ENCODE results near the gene DYNC1I1. TPM values are rescaled to one million over a fixed set of nuclear protein-coding genes. Genes with fewer than 3 reads are reported as not detected.

The DYNC1I1 gene
- total and polyA plus RNA-seq, 2 experiments from 2014 or later = 0.53 to 1.4 TPM

DNA sequence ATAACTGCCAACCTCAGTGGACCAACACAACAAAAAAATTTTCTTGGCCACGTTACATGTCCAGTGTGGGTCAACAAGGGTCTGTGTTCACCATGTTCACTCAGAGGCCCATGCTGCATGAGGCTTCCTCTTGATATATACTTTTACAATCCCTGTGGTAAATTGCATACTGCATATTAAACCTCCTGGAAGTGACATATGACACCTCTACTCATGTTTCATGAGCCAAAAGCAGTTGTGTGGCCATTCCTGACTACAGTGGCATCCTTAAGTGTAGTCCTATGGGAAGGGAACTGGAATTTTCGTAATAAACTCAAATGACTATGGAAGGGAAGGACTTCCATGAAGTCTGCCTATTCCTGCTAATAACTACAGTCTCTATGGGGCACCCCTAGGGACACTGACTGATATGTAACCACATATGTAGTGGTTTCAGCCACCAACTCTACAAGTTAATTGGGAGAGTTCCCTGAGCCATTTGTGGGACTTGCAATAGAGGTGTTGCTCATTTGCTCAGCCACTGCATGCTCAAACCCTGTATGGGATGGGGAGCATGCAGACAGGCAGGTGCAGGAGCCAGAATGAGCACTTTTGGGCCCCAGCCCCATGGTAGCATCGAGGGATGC is 9.7 kb downstream of the DYNC1I1 start:
- no peak for DNase-seq
- Histone ChIP-seq H4K20me1 (ENCODE audit: insufficient read depth) (no peaks in the 10 kb centered on the region), H2AFZ (no peak overlapping the region), H3K4me3 (no peak overlapping the region), H3F3A (ENCODE audit: insufficient read depth) (no peaks in the 10 kb centered on the region), H3K9ac (no peak overlapping the region), H3K79me2 (ENCODE audit: insufficient read depth) (no peaks in the 10 kb centered on the region), H3K9me2 (ENCODE audit: insufficient read depth) (no peaks in the 10 kb centered on the region), H3K9me3 (ENCODE audit: low read depth) (no peaks in the 10 kb centered on the region), H3K4me1 (ENCODE audit: insufficient read depth) (no peaks in the 10 kb centered on the region), H3K27ac (no peak overlapping the region), H3K27me3 (replicated peaks; ENCODE audit: insufficient read depth) (no peaks in the 10 kb centered on the region), H3K4me2 (ENCODE audit: unreplicated experiment) (no peak overlapping the region), H3K36me3 (ENCODE audit: low read depth) (no peaks in the 10 kb centered on the region)
- 26 to 28% methylated on average over 3 of the region's 3 CpGs for WGBS, 2 experiments (ENCODE audit: low coverage in 1 of 2, low lambda C conversion rate in 2 of 2, missing lambda C conversion rate in 2 of 2)
- in situ Hi-C loops (cut with MboI) = no loop called here
- TF ChIP-seq EZH2 (IDR thresholded peaks at IDR 0.05; ENCODE audit: insufficient read depth, poor library complexity, severe bottlenecking) (no peak), EZH2phosphoT487 (IDR thresholded peaks at IDR 0.05; ENCODE audit: insufficient read depth, low read depth) (no peak)

- no peaks in the 10 kb centered on the region for H4K20me1 ChIP-seq (ENCODE audit: insufficient read depth)
- H3K9ac ChIP-seq = no peak overlapping the region
- H3K27ac ChIP-seq = no peak overlapping the region
- no peak for DNase-seq
- no peaks in the 10 kb centered on the region for H3K36me3 ChIP-seq (ENCODE audit: low read depth)
- no peaks in the 10 kb centered on the region for H3K27me3 ChIP-seq (replicated peaks; ENCODE audit: insufficient read depth)
- H3K4me2 ChIP-seq (ENCODE audit: unreplicated experiment) = no peak overlapping the region
- no peaks in the 10 kb centered on the region for H3K4me1 ChIP-seq (ENCODE audit: insufficient read depth)
- no peaks in the 10 kb centered on the region for H3K79me2 ChIP-seq (ENCODE audit: insufficient read depth)
- no peaks in the 10 kb centered on the region for H3F3A ChIP-seq (ENCODE audit: insufficient read depth)
- no peaks in the 10 kb centered on the region for H3K9me3 ChIP-seq (ENCODE audit: low read depth)
- TF ChIP-seq EZH2 (IDR thresholded peaks at IDR 0.05; ENCODE audit: insufficient read depth, poor library complexity, severe bottlenecking) (no peak), EZH2phosphoT487 (IDR thresholded peaks at IDR 0.05; ENCODE audit: insufficient read depth, low read depth) (no peak)
- in situ Hi-C loops (cut with MboI) = no loop called here
- H3K4me3 ChIP-seq = no peak overlapping the region
- H2AFZ ChIP-seq = no peak overlapping the region
- H3K9me2 ChIP-seq (ENCODE audit: insufficient read depth) = no peaks in the 10 kb centered on the region
Observed at GRCh38 chr7:95784796-95785195, 12.4 kb downstream of the DYNC1I1 start.

GRCh38 chr7:95788258-95788657 is 15.9 kb downstream of the DYNC1I1 start:
- Histone ChIP-seq H3F3A (ENCODE audit: insufficient read depth) (no peaks in the 10 kb centered on the region), H3K36me3 (ENCODE audit: low read depth) (no peaks in the 10 kb centered on the region), H3K27me3 (replicated peaks; ENCODE audit: insufficient read depth) (no peaks in the 10 kb centered on the region), H3K27ac (no peak overlapping the region), H3K4me1 (ENCODE audit: insufficient read depth) (no peaks in the 10 kb centered on the region), H3K4me2 (ENCODE audit: unreplicated experiment) (no peak overlapping the region), H3K9ac (no peak overlapping the region), H2AFZ (no peak overlapping the region), H3K79me2 (ENCODE audit: insufficient read depth) (no peaks in the 10 kb centered on the region), H4K20me1 (ENCODE audit: insufficient read depth) (no peaks in the 10 kb centered on the region), H3K9me2 (ENCODE audit: insufficient read depth) (no peaks in the 10 kb centered on the region), H3K4me3 (no peak overlapping the region), H3K9me3 (ENCODE audit: low read depth) (no peaks in the 10 kb centered on the region)
- 68 to 72% methylated on average over 6 of the region's 6 CpGs for WGBS, 2 experiments (ENCODE audit: low coverage in 1 of 2, low lambda C conversion rate in 2 of 2, missing lambda C conversion rate in 2 of 2)
- DNase-seq = no peak
- TF ChIP-seq EZH2phosphoT487 (IDR thresholded peaks at IDR 0.05; ENCODE audit: insufficient read depth, low read depth) = no peak
- TF ChIP-seq EZH2 (IDR thresholded peaks at IDR 0.05; ENCODE audit: insufficient read depth, poor library complexity, severe bottlenecking) = no peak
- in situ Hi-C loops (cut with MboI) = no loop called here

DNA sequence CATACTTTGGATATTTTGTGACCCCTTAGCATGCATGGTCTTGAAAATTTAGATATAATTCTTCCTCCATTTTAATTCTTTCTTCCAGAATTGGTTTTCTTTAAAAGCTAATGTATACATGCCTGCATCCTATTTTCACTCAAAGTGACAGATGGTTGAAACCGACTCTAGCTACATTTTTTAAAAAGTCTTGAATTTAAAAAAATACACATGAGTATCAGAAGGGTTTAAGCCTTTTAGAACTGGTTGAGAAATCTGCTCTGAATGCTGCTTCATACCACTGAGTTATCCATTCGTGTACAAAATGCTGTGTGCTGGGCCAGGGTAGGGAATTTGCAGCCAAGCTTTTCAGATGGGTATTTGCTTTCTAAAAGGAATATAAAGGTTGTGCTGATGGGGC is 16.5 kb downstream of the DYNC1I1 start:
- Histone ChIP-seq H3K36me3 (ENCODE audit: low read depth) (no peaks in the 10 kb centered on the region), H3K9me2 (ENCODE audit: insufficient read depth) (no peaks in the 10 kb centered on the region), H3K9me3 (ENCODE audit: low read depth) (no peaks in the 10 kb centered on the region), H3K4me1 (ENCODE audit: insufficient read depth) (no peaks in the 10 kb centered on the region), H4K20me1 (ENCODE audit: insufficient read depth) (no peaks in the 10 kb centered on the region), H3K27ac (no peak overlapping the region), H3F3A (ENCODE audit: insufficient read depth) (no peaks in the 10 kb centered on the region), H3K79me2 (ENCODE audit: insufficient read depth) (no peaks in the 10 kb centered on the region), H3K4me3 (no peak overlapping the region), H3K4me2 (ENCODE audit: unreplicated experiment) (no peak overlapping the region), H2AFZ (no peak overlapping the region), H3K9ac (no peak overlapping the region), H3K27me3 (replicated peaks; ENCODE audit: insufficient read depth) (no peaks in the 10 kb centered on the region)
- in situ Hi-C loops (cut with MboI) = no loop called here
- DNase-seq = no peak
- TF ChIP-seq EZH2 (IDR thresholded peaks at IDR 0.05; ENCODE audit: insufficient read depth, poor library complexity, severe bottlenecking) (no peak), EZH2phosphoT487 (IDR thresholded peaks at IDR 0.05; ENCODE audit: insufficient read depth, low read depth) (no peak)
- 13 to 20% methylated on average over 2 of the region's 2 CpGs for WGBS, 2 experiments (ENCODE audit: low coverage in 1 of 2, low lambda C conversion rate in 2 of 2, missing lambda C conversion rate in 2 of 2)

- in situ Hi-C loops (cut with MboI) = no loop called here
- Histone ChIP-seq H3K4me3 (no peak overlapping the region), H4K20me1 (ENCODE audit: insufficient read depth) (no peaks in the 10 kb centered on the region), H3K9me3 (ENCODE audit: low read depth) (no peaks in the 10 kb centered on the region), H3K27me3 (replicated peaks; ENCODE audit: insufficient read depth) (no peaks in the 10 kb centered on the region), H3K27ac (no peak overlapping the region), H3K4me2 (ENCODE audit: unreplicated experiment) (no peak overlapping the region), H3K4me1 (ENCODE audit: insufficient read depth) (no peaks in the 10 kb centered on the region), H3K79me2 (ENCODE audit: insufficient read depth) (no peaks in the 10 kb centered on the region), H3K9ac (no peak overlapping the region), H2AFZ (no peak overlapping the region), H3F3A (ENCODE audit: insufficient read depth) (no peaks in the 10 kb centered on the region), H3K9me2 (ENCODE audit: insufficient read depth) (no peaks in the 10 kb centered on the region), H3K36me3 (ENCODE audit: low read depth) (no peaks in the 10 kb centered on the region)
- TF ChIP-seq EZH2 (IDR thresholded peaks at IDR 0.05; ENCODE audit: insufficient read depth, poor library complexity, severe bottlenecking) (no peak), EZH2phosphoT487 (IDR thresholded peaks at IDR 0.05; ENCODE audit: insufficient read depth, low read depth) (no peak)
- DNase-seq = no peak
- 59 to 67% methylated on average over 5 of the region's 5 CpGs for WGBS, 2 experiments (ENCODE audit: low coverage in 1 of 2, low lambda C conversion rate in 2 of 2, missing lambda C conversion rate in 2 of 2)
Observed at GRCh38 chr7:95793658-95794057, 21.3 kb downstream of the DYNC1I1 start.
